ENCODE measurements around the gene CHEK2.
"Not testable (repeated sequence)": the region's sequence is repeated elsewhere in the genome, so short reads cannot be mapped to it uniquely, and the experiment has no call there.

The CHEK2 gene

DNA sequence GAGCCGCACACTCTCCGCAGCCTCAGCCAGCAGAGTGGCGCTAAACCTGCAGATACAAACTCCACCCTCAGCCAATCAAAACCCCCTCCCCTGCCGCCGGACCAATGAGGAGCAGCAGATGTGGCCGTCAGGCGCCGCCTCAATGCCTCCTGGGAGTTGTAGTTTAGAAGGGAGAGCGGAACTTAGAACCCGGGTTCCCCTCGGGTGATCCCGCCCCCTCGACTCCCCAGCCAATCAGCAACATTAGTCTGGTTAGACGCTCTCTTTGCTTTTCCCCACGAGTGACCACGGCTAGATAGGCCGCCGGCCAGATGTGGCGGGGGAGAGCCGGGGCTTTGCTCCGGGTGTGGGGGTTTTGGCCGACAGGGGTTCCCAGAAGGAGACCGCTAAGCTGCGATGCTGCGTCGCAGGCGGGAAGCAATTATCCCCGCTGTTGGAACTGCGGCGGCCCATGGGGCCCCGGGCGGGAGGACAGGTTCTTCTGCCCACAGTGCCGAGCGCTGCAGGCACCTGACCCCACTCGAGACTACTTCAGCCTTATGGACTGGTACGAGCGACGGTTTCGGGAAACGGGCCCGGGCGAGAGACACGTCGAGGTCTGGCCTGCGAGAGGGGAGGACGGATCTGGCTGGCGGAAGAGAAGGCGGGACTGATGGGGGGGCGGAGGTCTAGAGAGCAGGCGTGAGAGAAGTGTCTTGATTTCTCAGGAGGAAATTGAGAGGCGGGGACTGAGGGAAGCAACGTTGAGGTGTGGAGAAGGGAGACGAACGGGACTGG lies at the start of gene CHEK2, which contains the start of gene HSCB:
TSS of gene CHEK2 (minus strand) at position 36 of the 777 bp plus-strand sequence. CDS start 7,099 bp downstream, outside the sequence.
TSS of gene HSCB (plus strand) at position 255 of the 777 bp plus-strand sequence. CDS start at position 312, 57 bp downstream.
- peak; percentile 91 to 98 for DNase-seq (ENCODE audit: low read depth in 2 of 2, low spot score in 1 of 2)

DNA sequence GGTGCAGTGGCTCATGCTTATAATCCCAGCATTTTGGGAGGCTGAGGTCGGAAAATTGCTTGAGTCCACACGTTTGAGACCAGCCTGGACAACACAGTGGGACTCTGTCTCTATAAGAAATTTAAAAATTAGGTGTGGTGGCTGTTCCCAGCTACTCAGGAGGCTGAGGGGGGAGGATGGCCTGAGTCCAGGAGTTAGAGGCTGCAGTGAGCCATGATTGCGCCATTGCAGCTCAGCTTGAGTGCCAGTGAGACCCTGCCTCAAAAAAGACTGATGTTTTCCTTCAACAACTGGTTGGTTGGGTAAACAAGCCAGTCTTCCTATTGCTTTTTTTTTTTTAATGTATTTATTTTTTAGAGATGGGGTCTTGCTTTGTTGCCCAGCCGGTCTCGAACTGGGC lies 49.5 kb upstream of the CHEK2 start:
- DNase-seq (ENCODE audit: low read depth in 2 of 2, low spot score in 1 of 2), result no peak

DNA sequence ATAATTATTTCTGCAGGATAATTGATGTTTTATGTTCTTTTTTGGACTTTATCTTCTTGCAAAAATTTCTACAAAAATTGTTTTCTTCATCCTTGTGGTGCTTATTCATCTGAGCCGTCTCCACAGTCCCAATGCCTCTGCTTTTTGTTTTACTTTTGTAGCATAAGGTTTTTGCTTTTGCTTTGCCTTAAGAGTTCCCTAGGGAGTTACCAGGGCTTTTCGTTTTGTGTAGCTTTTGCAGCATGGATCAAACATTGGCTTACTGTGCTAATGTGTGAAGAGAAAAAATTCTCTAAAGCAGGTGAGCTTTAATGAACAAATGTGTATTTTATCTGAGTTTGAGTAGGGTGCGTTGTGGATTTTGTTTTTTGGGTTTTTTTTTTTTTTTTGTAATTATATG lies 47.0 kb upstream of the CHEK2 start:
- DNase-seq (ENCODE audit: low read depth in 2 of 2, low spot score in 1 of 2), result no peak

DNA sequence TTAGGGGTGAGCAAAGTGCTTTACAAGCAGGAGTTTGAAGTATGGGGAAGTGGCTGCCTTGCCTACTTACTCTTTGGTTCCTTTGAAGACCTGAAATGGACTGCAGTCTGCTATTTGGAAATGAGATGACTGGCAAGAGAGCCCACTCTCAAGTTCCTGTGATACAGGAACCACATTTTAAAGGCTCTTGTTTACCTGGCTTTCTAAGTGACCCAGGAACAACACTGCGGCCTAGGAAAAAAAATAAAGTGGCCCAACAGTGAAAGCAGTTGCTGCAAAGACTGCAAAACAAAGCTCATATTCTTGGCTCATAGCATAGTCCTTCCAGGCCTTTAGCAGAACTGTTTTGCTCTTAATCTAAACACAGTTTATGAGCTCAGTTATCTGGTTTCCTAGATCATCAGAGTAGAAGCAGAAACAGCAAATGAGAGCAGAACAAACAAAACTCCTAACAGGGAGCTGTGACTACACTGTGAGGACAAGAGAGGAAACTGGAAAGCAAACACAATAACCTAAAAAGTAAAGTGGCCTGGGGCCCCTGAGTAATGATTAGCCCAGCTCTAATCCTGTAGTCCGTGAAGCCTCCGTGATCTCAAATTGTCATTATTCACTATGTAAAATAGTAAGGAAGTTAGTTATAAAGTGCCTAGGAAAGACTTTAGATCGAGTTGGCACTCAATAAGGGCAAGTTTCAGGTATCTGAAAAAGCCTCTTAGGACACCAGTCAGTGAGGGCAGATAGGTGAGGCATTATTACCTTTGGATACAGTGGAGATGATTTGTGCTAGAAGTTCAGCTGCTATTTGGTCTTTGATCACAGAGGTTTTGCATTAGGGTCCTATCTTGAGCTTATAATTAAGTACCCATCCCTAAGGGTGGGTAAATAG lies 42.4 kb upstream of the CHEK2 start:
- DNase-seq (ENCODE audit: low read depth in 2 of 2, low spot score in 1 of 2), result no peak

DNA sequence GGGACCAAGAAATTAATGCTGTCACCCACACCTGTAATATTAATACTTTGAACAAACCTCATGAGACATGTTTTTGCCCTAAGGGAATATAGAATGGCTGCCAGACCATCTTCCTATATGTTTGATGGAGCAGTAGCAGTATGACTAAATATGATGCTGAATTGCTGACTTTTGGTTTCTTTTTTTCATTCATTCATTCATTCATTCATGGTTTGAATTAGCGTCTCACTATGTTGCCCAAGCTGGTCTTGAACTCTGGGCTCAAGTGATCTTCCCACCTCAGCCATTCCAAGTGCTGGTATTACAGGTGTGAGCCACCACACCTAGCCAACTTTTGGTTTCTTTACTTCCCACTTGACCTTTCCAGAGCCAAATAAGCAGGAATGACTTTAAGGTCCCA lies 38.7 kb upstream of the CHEK2 start:
- no peak for DNase-seq (ENCODE audit: low read depth in 2 of 2, low spot score in 1 of 2)

DNA sequence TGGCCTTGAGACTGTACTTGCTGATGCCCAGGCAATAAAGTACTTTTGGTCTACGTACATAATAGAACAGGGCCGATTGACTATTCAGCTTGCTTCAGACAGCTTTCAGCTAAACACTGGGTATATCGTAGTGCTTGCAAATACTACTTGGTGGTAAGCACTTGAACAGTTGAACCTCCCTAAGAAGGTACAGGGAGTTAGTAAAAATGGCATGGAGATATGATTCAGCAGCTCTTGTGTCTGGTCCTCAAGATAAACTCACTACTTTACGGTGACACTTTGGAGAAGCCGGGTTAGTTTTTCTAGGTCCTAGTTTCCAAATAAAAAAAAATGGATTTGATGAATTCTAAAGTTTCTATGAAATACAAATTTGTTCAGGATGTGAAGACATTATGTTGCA lies 38.2 kb upstream of the CHEK2 start:
- no peak for DNase-seq (ENCODE audit: low read depth in 2 of 2, low spot score in 1 of 2)

DNA sequence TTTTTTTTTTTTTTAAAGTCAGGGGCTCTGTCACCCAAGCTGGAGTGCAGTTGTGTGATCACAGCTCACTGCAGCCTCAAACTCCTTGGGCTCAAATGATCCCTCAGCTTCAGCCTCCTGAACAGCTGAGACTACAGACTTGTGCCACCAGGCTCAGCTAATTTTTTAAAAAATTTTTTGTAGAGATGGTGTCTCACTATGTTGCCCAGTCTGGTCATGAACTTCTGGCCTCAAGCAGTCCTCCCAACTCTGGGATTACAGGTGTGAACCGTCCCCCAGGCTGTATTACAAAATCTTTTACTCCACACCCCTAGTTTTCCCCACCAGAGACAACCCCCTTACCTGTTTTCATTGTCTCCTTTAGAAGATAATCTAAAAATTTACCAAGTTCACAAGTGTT lies 32.8 kb upstream of the CHEK2 start:
- no peak for DNase-seq (ENCODE audit: low read depth in 2 of 2, low spot score in 1 of 2)

DNA sequence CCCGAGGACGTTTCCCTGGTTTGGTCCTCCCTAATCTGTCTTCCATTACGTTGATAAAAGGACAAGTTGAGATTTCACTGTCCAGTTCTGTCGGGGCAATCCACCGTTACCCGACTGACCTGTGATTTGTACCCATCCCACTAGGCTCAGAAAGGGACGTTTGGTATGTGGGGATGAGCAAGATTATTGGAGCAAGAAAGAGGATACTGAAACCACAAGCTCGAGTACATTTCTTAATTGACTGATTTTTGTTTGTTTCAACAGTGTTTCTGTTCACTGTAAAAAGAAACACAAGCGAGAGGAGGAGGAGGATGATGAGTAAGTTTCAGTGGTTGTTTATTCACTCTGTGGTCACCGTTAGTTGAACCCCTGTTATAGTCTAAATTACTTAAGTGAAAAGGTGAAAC lies 31.8 kb upstream of the CHEK2 start:
- no peak for DNase-seq (ENCODE audit: low read depth in 2 of 2, low spot score in 1 of 2)

DNA sequence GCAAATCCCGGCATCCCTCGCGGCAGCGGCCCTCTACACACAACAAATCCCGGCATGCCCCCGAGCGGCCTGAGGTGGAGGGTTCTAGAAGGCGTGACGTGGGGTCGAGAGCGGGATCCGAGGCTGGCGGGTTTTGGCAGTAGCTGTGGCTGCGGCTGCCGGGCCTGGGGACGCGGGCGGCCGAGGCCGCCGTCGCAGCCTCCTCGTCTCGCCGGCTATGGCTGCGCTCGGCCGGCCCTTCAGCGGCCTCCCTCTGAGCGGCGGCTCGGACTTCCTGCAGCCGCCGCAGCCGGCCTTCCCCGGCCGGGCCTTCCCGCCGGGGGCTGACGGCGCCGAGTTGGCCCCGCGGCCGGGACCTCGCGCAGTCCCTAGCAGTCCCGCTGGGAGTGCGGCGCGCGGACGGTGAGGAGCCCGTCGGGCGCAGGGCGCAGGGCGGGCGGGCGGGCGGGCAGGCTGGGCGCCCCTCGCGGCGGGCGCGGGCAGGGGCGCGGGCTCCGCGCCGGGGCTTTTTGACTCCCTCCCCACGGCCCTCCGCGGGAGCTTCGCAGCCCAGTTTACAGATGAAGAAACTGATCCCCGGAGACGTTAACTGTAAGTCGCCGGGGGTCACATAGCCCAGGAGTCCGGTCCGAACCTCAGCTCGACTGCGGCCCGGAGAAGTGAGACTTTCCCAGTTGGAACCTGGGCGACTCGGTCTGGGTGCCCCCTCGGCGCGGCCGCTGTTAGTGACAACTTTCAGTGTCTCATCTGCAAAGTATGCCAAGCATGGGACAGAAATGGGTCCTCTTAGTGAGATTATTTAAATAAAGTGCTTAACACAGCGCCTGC lies 31.2 kb upstream of the CHEK2 start, which contains the start of gene CCDC117:
TSS of gene CCDC117 (plus strand) at position 63 of the 828 bp plus-strand sequence. CDS start at position 218, 155 bp downstream.
- DNase-seq (ENCODE audit: low read depth in 2 of 2, low spot score in 1 of 2), result peak; percentile 84 to 87

DNA sequence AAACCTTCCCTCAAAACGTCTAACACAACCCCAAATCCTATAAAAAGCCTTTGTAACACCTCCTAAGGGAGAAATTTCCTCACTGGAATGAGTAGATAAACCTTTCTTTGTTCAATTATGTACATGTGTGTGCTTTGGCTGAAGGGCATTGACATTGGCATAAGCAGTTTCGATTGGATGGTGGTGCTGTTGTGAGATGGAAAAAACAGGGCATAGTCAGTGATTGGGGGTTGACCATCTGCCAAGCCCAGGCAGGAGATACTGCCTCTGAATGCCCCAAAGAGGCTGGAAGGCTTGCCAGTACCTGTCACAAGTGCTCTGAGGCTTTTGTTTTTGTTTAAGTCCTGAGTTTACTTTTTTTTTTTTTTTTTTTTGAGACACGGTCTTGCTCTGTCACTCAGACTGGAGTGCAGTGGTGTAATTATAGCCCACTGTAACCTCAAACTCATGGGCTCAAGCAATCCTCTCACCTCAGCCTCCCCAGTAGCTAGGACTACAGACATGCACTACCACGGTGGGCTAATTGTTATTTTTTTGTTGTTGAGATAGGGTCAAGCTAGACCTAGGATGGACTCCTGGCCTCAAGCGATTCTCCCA lies 29.7 kb upstream of the CHEK2 start:
- no peak for DNase-seq (ENCODE audit: low read depth in 2 of 2, low spot score in 1 of 2)

DNA sequence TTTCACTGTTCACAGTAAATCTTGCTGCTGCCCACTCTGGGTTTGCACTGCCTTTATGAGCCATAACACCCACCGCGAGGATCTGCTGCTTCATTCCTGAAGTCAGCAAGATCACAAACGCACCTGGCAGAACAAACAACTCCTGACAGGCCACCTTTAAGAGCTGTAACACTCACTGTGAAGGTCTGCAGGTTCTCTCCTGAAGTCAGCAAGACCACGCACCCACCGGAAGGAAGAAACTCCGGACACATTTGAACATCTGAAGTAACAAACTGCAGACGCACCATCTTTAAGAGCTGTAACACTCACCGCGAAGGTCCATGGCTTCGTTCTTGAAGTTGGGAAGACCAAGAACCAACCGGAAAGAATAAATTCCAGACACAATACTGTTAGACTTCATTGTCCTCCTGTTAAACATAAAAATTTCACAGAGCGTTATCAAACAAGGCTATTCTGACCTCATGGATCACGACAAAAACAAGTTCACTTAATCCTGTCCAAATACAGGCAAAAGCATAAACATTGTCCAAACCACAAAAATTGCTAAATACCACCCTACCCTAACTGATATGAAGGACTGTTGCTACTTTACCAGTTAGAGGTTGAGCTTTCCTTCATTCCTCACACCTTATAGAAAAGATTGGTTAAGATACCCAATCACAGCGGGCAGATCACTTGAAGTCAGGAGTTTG lies 27.9 kb upstream of the CHEK2 start:
- DNase-seq (ENCODE audit: low read depth in 2 of 2, low spot score in 1 of 2), result no peak

DNA sequence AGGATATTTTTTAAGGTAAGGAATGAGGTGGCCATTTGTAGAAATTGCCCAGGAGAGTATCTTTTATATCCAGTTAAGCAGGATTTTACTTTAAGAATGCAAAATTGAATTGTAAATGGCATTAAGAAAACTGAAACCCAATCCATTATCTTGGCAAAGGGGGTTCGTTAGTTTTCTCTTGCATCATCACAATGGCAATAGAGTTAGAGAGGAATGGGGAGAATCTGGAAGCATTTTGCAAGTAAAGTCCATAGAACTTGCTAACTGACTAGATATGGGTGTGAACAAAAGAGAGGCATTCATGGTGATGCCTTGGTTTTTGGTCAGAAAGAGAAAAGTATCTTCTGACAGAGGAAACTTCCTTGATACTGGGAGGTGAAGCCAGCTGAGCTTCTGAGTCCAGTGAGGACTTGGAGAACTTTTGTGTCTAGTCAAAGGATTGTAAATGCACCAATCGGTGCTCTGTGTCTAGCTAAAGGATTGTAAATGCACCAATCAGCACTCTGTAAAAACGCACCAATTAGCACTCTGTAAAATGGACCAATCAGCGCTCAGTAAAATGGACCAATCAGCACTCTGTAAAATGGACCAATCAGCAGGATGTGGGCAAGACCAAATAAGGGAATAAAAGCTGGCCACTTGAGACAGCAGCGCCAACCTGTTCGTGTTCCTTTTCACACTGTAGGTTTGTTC lies 27.2 kb upstream of the CHEK2 start:
- no peak for DNase-seq (ENCODE audit: low read depth in 2 of 2, low spot score in 1 of 2)

DNA sequence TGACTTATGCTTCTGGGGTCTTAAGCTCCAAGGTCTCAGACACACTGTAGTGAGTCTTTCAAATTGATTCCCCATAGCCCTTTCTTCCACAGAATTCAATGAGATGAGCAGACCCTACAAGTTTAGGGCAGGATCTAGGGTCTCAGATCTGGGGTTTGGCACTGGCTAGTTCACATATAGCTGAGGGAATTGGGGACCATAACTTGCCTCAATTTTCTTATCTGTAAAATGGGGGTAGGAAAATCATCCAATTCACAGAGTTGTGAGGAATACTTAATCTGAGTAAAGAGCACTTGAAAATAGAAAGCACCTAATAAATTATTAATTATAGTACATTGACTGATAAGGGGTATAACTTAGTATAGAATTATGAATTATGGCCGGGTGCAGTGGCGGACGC lies 25.0 kb upstream of the CHEK2 start:
- no peak for DNase-seq (ENCODE audit: low read depth in 2 of 2, low spot score in 1 of 2)

DNA sequence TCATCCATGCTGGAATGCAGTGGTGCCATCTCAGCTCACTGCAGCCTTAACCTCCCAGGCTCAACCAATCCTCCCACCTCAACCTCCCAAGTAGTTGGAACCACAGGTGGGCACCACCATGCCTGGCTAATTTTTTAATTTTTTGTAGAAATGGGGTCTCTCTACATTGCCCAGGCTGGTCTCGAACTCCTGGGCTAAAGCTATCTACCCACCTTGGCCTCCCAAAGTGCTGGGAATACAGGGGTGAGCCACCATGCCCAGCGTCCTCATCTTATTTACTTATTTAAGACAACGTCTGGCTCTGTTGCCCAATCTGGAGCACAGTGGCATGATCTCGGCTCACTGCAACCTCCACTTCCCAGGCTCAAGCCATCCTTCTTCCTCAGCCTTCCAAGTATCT lies 20.4 kb upstream of the CHEK2 start:
- DNase-seq (ENCODE audit: low read depth in 2 of 2, low spot score in 1 of 2), result not testable (repeated sequence)

DNA sequence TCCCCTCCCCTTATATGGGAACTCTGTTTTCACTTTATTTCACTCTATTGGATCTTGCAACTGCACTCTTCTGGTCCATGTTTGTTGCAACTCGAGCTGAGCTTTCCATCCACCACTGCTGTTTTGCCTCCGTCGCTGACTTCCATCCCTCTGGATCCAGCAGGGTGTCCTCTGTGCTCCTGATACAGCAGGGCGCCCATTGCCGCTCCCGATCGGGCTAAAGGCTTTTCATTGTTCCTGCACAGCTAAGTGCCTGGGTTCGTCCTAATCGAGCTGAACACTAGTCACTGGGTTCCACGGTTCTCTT lies 19.8 kb upstream of the CHEK2 start:
- no peak for DNase-seq (ENCODE audit: low read depth in 2 of 2, low spot score in 1 of 2)

DNA sequence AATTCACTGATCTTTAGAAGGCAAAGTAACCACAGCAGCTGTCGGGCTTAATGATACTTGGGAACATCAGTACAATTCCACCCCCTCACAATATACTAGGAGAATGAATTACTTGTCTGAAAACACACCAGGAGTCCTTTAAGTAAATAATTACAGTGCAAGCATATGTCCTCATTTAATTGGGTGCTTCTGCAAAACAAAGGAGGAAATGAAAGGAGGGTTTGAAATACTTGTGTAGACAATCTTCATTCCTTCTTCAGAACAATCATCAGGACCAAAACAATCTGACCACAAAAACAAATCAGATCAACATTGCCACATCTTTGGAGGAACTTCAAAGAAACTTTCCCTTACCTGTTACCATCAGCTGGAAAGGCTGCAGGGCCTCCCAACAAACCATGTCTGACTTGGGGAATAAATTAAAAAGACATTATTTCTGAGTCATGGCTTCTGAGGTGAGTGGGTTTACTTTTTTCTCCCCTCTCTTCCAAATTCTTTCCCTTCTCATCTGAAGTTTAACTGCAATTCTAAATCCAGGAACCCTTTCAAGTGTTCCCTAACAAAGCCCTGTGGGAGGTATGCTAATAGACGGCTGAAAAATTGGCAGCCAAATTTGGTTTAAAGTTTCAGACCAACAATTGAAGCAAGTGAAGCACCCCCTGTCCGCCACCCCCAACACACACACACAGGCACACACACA lies 18.4 kb upstream of the CHEK2 start:
- DNase-seq (ENCODE audit: low read depth in 2 of 2, low spot score in 1 of 2), result no peak

DNA sequence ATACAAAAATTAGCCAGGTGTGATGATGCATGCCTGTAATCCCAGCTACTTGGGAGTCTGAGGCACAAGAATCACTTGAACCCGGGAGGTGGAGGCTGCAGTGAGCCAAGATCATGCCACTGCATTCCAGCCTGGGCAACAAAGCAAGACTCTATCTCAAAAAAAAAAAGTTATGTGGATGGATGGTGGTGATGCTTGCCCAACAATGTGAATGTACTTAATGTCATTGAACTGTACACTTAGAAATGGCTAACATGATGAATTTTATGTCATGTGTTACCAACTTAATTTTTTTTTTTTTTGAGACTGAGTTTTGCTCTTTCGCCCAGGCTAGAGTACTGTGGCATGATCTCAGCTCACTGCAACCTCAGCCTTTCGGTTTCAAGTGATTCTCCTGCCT lies 12.9 kb upstream of the CHEK2 start:
- DNase-seq (ENCODE audit: low read depth in 2 of 2, low spot score in 1 of 2), result not testable (repeated sequence)

DNA sequence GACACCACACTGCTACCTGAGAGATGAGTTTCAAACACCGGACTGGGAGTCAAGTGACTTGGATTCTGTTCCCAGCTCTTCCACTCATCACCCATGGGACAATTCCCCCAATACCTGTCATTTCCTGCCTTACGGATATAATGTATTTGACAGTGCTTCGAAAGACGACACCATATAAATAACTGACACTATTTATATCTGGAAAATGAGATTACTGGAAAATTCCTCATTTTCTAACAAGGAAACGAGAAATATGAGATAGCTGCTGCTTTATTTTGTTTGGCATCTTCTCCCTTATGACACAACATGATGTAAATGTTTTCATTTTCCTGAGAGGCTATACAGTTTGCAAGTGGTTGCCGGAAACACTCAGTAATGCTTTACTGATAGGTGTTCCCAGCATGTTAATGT lies 8.9 kb upstream of the CHEK2 start:
- DNase-seq (ENCODE audit: low read depth in 2 of 2, low spot score in 1 of 2), result no peak

DNA sequence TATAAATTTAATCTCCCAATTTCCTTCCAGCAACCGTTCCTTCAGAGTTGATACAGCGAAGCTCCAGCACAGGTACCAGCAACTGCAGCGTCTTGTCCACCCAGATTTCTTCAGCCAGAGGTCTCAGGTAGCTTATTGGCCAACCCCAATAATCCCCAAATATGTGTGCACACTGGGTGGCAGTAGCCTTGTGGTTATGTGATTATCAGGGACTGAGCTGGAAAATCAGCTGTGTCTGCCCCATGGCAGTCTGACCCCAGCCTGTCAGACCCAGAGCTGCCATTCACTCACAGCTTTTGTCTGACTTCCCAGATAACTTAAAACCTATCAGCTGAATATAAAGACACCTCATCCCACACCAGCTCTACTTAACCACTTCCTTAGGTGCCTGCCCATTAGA lies 2.2 kb upstream of the CHEK2 start:
- DNase-seq (ENCODE audit: low read depth in 2 of 2, low spot score in 1 of 2), result no peak

Measured in stimulated activated CD8-positive, alpha-beta memory T cell treated with anti-CD3 and anti-CD28 coated beads, Interleukin-4, amount 100 ng/mL, for 4 hours (primary cell).